HG02981 (cell line): ENCODE measurements around the gene DUSP2.

Source experiments
- ATAC-seq: cut with Tn5 transposase; IDR thresholded peaks from one replicate; pipeline ENCODE4 v1.9.1; 2021; ENCODE audit warnings: mild to moderate bottlenecking, moderate library complexity; ENCODE audit not compliant: unreplicated experiment

The DUSP2 gene

GRCh38 chr2:96145036-96145847, at the start of gene DUSP2:
Gene DUSP2, minus strand, starts transcription at chr2:96145440. Its CDS starts 86 bp downstream, at chr2:96145354.
- ATAC-seq = peak; percentile 57

GRCh38 chr2:96191937-96192670, 46.9 kb upstream of the DUSP2 start:
- ATAC-seq = no peak

- no peak for ATAC-seq
These were observed 43.7 kb upstream of the DUSP2 start for GRCh38 chr2:96188821-96189526.

- ATAC-seq = no peak
These were observed 41.3 kb upstream of the DUSP2 start for GRCh38 chr2:96186562-96186961.

- ATAC-seq = no peak
These were observed 40.3 kb upstream of the DUSP2 start for GRCh38 chr2:96185516-96185915.

GRCh38 chr2:96184989-96185388, 39.7 kb upstream of the DUSP2 start:
- ATAC-seq = no peak

GRCh38 chr2:96184188-96184587, 38.9 kb upstream of the DUSP2 start:
- no peak for ATAC-seq

GRCh38 chr2:96181529-96181928, 36.3 kb upstream of the DUSP2 start:
- no peak for ATAC-seq

- ATAC-seq = no peak
These were observed 35.3 kb upstream of the DUSP2 start for GRCh38 chr2:96180521-96180920.

GRCh38 chr2:96180002-96180401, 34.8 kb upstream of the DUSP2 start:
- no peak for ATAC-seq

GRCh38 chr2:96176661-96177060, 31.4 kb upstream of the DUSP2 start:
- ATAC-seq = no peak

- no peak for ATAC-seq
These were observed 30.7 kb upstream of the DUSP2 start for GRCh38 chr2:96175951-96176350.

GRCh38 chr2:96174251-96175144, 29.3 kb upstream of the DUSP2 start:
- ATAC-seq = peak; percentile 81

GRCh38 chr2:96171831-96172230, 26.6 kb upstream of the DUSP2 start:
- ATAC-seq = no peak

GRCh38 chr2:96170626-96171025, 25.4 kb upstream of the DUSP2 start:
- no peak for ATAC-seq

- ATAC-seq = no peak
These were observed 24.7 kb upstream of the DUSP2 start for GRCh38 chr2:96169868-96170507.

- ATAC-seq = no peak
These were observed 22.3 kb upstream of the DUSP2 start for GRCh38 chr2:96167407-96168013.

GRCh38 chr2:96164459-96165184, 19.4 kb upstream of the DUSP2 start:
- ATAC-seq = peak; percentile 54
